NCI-H1930 (cell line): ENCODE data around the gene OR52J3.
"Not testable (repeated sequence)": the region's sequence is repeated elsewhere in the genome, so short reads cannot be mapped to it uniquely, and the experiment has no call there.

Source experiments
- DNase-seq, 2 experiments: peaks; one replicate each; lab custom pipeline; 2025; lab: John Stamatoyannopoulos, UW

The OR52J3 gene

GRCh38 chr11:5046226-5046625, at the start of gene OR52J3:
TSS of gene OR52J3 (plus strand) at chr11:5046526. CDS start at chr11:5046526, 0 bp downstream.
- DNase-seq = no peak

GRCh38 chr11:5004424-5005274, 41.7 kb upstream of the OR52J3 start:
- peak; percentile 63 to 64 for DNase-seq

GRCh38 chr11:5007561-5007960, 38.8 kb upstream of the OR52J3 start:
- DNase-seq = no peak

- DNase-seq = no peak
Measured at GRCh38 chr11:5011254-5011653, 35.1 kb upstream of the OR52J3 start.

- DNase-seq = no peak
Measured at GRCh38 chr11:5013012-5013411, 33.3 kb upstream of the OR52J3 start.

GRCh38 chr11:5021996-5022395, 24.3 kb upstream of the OR52J3 start:
- DNase-seq = no peak

- no peak for DNase-seq
Measured at GRCh38 chr11:5036669-5037068, 9.7 kb upstream of the OR52J3 start.

GRCh38 chr11:5037926-5038325, 8.4 kb upstream of the OR52J3 start:
- no peak for DNase-seq

- DNase-seq = no peak
Measured at GRCh38 chr11:5038341-5038740, 8.0 kb upstream of the OR52J3 start.

- no peak for DNase-seq
Measured at GRCh38 chr11:5040876-5041275, 5.5 kb upstream of the OR52J3 start.

GRCh38 chr11:5042091-5042490, 4.2 kb upstream of the OR52J3 start:
- DNase-seq = no peak

GRCh38 chr11:5043380-5043779, 2.9 kb upstream of the OR52J3 start:
- DNase-seq = no peak

- no peak for DNase-seq
Measured at GRCh38 chr11:5046754-5047330, 516 bp downstream of the OR52J3 start.

GRCh38 chr11:5058679-5059078, 12.4 kb downstream of the OR52J3 start:
- not testable (repeated sequence) for DNase-seq

GRCh38 chr11:5059391-5059790, 13.1 kb downstream of the OR52J3 start, which contains the start of gene OR52E2:
TSS of gene OR52E2 (minus strand) at chr11:5059627. CDS start at chr11:5059627, 0 bp downstream.
- DNase-seq = no peak

- DNase-seq = no peak
Measured at GRCh38 chr11:5065027-5065426, 18.7 kb downstream of the OR52J3 start.

GRCh38 chr11:5069272-5069671, 22.9 kb downstream of the OR52J3 start, which contains the start of gene OR52E1:
TSS of gene OR52E1 (plus strand) at chr11:5069572.
- no peak for DNase-seq

GRCh38 chr11:5071799-5072198, 25.5 kb downstream of the OR52J3 start:
- no peak for DNase-seq

- DNase-seq = no peak
Measured at GRCh38 chr11:5081405-5081804, 35.1 kb downstream of the OR52J3 start.

GRCh38 chr11:5083602-5084001, 37.3 kb downstream of the OR52J3 start:
- no peak for DNase-seq

- no peak for DNase-seq
Measured at GRCh38 chr11:5088556-5088955, 42.2 kb downstream of the OR52J3 start.

GRCh38 chr11:5090668-5091067, 44.3 kb downstream of the OR52J3 start:
- no peak for DNase-seq

GRCh38 chr11:5092821-5093585, 46.7 kb downstream of the OR52J3 start:
- DNase-seq = no peak
